Breast epithelium (tissue), 3 donors: ENCODE data around the gene DET1.

Experiments used
- CTCF ChIP-seq, 3 donors: fragments of 450-650 bp; IDR thresholded peaks; one replicate each; pipeline ENCODE4 v1.5.1; 2016 to 2017; ENCODE audit warnings: antibody characterized with exemption in 3 of 3, mild to moderate bottlenecking in 3 of 3, moderate library complexity in 3 of 3
- POLR2A ChIP-seq: fragments of 450-650 bp; IDR thresholded peaks from one replicate; pipeline ENCODE4 v1.6.1; 2016; ENCODE audit warnings: antibody characterized with exemption, mild to moderate bottlenecking, moderate library complexity

GRCh38 chr15:88533376-88533775 lies 13.1 kb downstream of the DET1 start:
- TF ChIP-seq POLR2A: no peak
- no peak for TF ChIP-seq CTCF (IDR thresholded peaks at IDR 0.05)
